PFSK-1 (cell line): ENCODE measurements around the gene SLC6A11.

Experiments used
- FOXP2 ChIP-seq: optimal IDR thresholded peaks from 2 replicates; pipeline ENCODE3; 2011; ENCODE audit warnings: borderline replicate concordance, control low read depth, inconsistent platforms; ENCODE audit not compliant: insufficient read depth; ENCODE audit errors: extremely low read length, extremely low read depth
- POLR2AphosphoS5 ChIP-seq: IDR thresholded peaks from 2 replicates; pipeline ENCODE4 v1.6.1; 2012; ENCODE audit warnings: low read depth, mild to moderate bottlenecking, control low read depth, low read length, moderate library complexity
- SIN3A ChIP-seq: IDR thresholded peaks from 2 replicates; pipeline ENCODE4 v1.6.1; 2012; ENCODE audit warnings: mild to moderate bottlenecking, low read length, moderate library complexity, borderline replicate concordance; ENCODE audit not compliant: insufficient read depth
- TAF1 ChIP-seq: IDR thresholded peaks from 2 replicates; pipeline ENCODE4 v1.6.1; 2012; ENCODE audit warnings: low read length, control low read depth, borderline replicate concordance; ENCODE audit not compliant: insufficient read depth
- TF ChIP-seq, protein P1 (sequence below), 2 experiments: IDR thresholded peaks; 2 replicates each; pipeline versions ENCODE4 v1.6.1 to v1.8.0; 2011 to 2012; ENCODE audit warnings: low read depth in 2 of 2, low read length in 2 of 2, control low read depth in 1 of 2, inconsistent platforms in 1 of 2, mild to moderate bottlenecking in 1 of 2, moderate library complexity in 1 of 2; ENCODE audit not compliant: insufficient read depth in 1 of 2

The SLC6A11 gene

DNA sequence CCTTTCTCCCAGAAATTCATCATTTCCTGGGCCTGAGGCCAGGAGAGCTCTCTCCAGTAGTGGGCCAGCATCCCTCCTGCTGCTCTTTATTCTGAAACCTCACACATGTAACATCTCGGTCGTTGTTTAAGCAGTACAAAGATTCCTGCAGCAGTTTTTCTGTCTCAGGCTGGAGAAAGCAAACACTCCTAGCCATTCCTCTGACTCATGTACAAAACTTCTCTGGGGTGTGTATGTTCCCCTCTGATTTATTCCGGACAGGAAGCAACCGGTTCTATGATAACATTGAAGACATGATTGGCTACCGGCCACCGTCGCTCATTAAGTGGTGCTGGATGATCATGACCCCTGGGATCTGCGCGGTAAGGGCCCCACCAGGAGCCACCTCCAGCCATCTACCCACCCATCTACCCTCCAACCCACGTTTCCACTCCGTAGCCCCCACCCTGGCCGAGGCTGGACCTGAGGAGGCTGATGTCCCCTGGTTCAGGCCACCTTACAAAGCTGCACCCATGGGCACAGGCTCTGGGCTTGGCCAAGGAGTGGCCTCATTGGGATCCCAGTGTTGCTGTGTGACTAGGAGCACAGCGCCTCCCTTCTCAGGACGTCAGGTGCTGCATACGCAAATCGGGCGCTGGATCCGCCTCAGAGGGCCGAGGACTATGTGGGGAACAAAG, 117.9 kb downstream of the SLC6A11 start:
- TF ChIP-seq FOXP2 (no peak), POLR2AphosphoS5 (no peak), SIN3A (no peak), TAF1 (no peak)
- TF ChIP-seq, protein P1, sequence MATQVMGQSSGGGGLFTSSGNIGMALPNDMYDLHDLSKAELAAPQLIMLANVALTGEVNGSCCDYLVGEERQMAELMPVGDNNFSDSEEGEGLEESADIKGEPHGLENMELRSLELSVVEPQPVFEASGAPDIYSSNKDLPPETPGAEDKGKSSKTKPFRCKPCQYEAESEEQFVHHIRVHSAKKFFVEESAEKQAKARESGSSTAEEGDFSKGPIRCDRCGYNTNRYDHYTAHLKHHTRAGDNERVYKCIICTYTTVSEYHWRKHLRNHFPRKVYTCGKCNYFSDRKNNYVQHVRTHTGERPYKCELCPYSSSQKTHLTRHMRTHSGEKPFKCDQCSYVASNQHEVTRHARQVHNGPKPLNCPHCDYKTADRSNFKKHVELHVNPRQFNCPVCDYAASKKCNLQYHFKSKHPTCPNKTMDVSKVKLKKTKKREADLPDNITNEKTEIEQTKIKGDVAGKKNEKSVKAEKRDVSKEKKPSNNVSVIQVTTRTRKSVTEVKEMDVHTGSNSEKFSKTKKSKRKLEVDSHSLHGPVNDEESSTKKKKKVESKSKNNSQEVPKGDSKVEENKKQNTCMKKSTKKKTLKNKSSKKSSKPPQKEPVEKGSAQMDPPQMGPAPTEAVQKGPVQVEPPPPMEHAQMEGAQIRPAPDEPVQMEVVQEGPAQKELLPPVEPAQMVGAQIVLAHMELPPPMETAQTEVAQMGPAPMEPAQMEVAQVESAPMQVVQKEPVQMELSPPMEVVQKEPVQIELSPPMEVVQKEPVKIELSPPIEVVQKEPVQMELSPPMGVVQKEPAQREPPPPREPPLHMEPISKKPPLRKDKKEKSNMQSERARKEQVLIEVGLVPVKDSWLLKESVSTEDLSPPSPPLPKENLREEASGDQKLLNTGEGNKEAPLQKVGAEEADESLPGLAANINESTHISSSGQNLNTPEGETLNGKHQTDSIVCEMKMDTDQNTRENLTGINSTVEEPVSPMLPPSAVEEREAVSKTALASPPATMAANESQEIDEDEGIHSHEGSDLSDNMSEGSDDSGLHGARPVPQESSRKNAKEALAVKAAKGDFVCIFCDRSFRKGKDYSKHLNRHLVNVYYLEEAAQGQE (IDR thresholded peaks at IDR 0.05; ENCODE audit: insufficient read depth in 1 of 2, low read depth in 2 of 2, low read length in 2 of 2), result no peak

DNA sequence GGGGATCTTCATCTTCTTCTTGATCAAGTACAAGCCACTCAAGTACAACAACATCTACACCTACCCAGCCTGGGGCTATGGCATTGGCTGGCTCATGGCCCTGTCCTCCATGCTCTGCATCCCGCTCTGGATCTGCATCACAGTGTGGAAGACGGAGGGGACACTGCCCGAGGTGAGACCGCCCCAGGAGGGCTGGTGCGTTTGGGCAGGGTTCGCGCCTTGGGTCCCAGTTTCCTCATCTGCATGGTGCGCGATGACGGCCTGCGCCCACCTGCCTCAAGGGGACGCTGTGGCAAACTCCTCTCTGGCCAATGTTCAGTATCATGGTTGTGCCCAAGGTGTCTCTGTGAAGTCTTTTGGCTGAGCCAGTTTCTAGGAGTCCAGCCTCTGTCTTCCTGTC, 119.0 kb downstream of the SLC6A11 start:
- no peak for TF ChIP-seq SIN3A
- TF ChIP-seq, protein P1 (IDR thresholded peaks at IDR 0.05; ENCODE audit: insufficient read depth in 1 of 2, low read depth in 2 of 2, low read length in 2 of 2), result no peak

DNA sequence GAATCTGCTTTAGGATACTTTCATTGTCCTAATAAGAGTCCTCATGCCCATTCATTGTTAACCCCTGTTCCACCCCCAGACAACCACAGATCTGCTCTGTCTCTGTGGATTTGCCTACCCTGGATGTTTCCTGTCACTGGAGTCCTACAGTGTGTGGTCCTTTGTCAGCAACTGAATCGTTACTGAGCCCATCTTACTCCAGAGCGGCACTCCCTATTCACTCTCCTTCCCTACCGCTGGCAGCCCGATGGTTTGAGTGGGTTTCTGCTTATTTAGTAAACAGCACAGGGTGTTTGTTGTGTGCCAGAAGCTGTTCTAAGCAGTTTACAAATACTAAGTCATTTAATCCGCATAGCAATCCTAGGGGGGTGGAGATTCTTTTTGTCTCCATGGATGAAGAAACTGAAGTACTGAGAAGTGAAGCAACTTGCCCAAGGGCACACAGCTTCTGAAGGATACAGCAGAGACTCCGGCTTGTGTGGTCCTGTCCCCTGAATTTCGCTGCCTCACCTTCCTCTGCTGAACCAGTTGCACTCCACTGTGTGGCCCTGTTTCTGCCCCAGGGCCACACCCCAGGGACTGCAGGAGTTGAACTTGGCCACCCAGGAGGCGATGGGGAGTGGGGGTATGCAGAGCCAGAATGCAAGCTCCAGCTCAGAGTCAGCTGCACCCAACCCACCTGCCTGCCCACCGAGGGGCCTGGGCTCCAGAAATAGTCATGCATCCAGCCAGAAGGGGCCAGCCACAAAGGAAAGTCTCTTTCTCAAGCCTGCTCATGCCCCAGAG, 120.0 kb downstream of the SLC6A11 start:
- TF ChIP-seq TAF1, result no peak
- no peak for TF ChIP-seq SIN3A
- TF ChIP-seq, protein P1 (IDR thresholded peaks at IDR 0.05; ENCODE audit: insufficient read depth in 1 of 2, low read depth in 2 of 2, low read length in 2 of 2), result no peak
- TF ChIP-seq FOXP2, result no peak
- no peak for TF ChIP-seq POLR2AphosphoS5

DNA sequence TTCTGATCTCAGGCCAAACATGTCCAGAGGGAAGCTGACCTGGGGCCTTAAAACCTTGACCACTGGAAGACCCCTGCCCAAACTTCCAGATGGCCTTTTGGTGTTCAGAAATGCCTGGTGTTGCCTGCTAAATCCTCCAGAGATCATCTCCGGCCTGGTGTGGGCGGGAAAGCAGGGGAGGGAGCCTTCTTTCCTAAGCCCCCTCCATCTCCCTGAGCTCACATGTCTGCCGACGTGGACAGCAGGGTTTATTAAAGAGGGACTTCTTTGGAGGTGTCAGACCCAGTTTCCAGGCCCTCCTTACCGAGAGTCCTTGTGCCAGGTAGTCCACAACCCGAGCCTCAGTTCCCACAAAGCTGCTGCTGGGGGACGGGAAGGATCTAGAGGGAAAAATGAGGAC, 120.7 kb downstream of the SLC6A11 start:
- TF ChIP-seq, protein P1 (IDR thresholded peaks at IDR 0.05; ENCODE audit: insufficient read depth in 1 of 2, low read depth in 2 of 2, low read length in 2 of 2), result no peak
- TF ChIP-seq SIN3A (no peak), TAF1 (no peak), POLR2AphosphoS5 (no peak), FOXP2 (no peak)
